HPDE6-E6E7 (cell line): ENCODE measurements around the gene CACNA1D.
A peak's percentile ranks its signal among the peaks of the same experiment; 100 is the strongest.

Source experiments
- DNase-seq: peaks from one replicate; pipeline ENCODE4 v3.0.0; 2011; ENCODE audit warnings: missing footprints; ENCODE audit errors: extremely low spot score

CACNA1D gene

DNA sequence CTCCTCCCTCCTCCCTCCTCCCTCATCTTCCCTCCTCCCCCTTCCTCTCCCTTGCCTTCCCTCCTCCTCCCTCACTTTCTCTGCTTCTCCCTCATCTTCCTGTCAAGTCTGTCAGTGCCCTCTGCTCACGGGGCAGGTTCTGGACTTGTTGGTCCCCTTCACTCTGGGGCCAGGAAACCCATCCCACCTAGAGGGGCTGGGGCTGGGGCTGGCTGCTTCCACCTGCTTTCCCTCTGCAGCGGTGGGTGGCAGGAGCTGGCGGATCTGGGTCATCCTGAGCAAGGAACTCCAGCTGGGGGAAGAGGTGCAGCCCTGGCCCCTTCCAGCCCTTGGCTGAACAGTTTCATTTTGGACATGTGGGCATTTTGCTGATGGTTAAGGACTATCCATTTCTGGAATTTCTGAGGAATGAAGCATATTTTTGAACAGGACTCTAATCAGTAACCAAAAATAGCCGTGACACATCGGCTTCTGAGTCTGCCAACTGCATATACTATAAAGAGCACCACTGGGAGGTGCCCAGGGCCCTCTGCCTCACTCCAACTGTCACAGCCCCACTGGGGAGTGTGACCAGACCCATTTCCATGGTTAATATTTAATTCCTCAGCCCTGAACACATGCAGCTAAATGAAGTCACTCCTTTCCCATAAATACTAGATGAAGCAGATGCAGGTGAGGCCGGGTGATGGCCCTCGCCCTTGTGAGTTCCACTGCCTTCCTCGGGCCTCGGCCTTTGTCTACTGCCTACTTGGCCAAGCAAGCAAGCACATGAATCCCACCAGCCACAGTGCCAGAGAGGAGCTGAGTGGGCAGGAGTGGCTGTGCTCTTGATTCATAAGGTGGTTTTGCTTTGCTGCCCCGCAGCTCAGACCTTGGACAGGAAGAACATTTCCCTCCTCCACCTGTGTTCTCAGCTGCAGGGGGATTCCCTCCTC lies 312.0 kb downstream of the CACNA1D start:
- DNase-seq: no peak

- DNase-seq: no peak
Observed at GRCh38 chr3:53807117-53807810, 312.9 kb downstream of the CACNA1D start.

- DNase-seq: no peak
Observed at GRCh38 chr3:53808496-53808895, 314.1 kb downstream of the CACNA1D start.

- DNase-seq: no peak
Observed at GRCh38 chr3:53809267-53809666, 314.9 kb downstream of the CACNA1D start.

DNA sequence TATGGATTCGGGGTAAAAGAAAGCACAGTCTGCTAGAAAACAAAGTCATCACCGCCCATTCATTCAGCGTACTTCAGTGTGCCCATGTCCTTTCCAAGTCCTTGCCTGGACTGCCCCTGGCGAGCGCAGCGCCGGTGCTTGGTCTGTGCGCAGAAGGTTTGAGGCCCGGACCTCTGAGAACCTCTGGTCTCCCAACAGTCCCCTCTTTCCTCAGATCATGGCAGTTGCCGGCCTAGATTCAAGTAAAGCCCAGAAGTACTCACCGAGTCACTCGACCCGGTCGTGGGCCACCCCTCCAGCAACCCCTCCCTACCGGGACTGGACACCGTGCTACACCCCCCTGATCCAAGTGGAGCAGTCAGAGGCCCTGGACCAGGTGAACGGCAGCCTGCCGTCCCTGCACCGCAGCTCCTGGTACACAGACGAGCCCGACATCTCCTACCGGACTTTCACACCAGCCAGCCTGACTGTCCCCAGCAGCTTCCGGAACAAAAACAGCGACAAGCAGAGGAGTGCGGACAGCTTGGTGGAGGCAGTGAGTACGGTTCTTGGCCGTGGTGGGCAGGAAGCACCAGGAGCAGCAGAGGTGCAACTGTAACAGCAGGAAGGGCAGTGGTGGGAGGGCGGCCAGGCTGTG lies 315.5 kb downstream of the CACNA1D start:
- no peak for DNase-seq

DNA sequence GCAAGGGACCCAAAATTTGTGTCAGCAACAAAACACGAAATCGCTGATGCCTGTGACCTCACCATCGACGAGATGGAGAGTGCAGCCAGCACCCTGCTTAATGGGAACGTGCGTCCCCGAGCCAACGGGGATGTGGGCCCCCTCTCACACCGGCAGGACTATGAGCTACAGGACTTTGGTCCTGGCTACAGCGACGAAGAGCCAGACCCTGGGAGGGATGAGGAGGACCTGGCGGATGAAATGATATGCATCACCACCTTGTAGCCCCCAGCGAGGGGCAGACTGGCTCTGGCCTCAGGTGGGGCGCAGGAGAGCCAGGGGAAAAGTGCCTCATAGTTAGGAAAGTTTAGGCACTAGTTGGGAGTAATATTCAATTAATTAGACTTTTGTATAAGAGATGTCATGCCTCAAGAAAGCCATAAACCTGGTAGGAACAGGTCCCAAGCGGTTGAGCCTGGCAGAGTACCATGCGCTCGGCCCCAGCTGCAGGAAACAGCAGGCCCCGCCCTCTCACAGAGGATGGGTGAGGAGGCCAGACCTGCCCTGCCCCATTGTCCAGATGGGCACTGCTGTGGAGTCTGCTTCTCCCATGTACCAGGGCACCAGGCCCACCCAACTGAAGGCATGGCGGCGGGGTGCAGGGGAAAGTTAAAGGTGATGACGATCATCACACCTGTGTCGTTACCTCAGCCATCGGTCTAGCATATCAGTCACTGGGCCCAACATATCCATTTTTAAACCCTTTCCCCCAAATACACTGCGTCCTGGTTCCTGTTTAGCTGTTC lies 316.9 kb downstream of the CACNA1D start:
- no peak for DNase-seq

- DNase-seq: no peak
Observed at GRCh38 chr3:53812434-53812833, 318.0 kb downstream of the CACNA1D start.

DNA sequence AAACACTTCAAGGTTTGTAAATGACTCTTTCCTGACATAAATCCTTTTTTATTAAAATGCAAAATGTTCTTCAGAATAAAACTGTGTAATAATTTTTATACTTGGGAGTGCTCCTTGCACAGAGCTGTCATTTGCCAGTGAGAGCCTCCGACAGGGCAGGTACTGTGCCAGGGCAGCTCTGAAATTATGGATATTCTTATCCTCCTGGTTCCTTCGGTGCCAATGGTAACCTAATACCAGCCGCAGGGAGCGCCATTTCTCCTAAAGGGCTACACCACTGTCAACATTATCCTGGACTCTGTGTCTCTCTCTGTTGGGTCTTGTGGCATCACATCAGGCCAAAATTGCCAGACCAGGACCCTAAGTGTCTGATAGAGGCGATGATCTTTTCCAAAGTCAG lies 318.8 kb downstream of the CACNA1D start:
- DNase-seq: no peak

- no peak for DNase-seq
Observed at GRCh38 chr3:53813876-53814275, 319.5 kb downstream of the CACNA1D start.

DNA sequence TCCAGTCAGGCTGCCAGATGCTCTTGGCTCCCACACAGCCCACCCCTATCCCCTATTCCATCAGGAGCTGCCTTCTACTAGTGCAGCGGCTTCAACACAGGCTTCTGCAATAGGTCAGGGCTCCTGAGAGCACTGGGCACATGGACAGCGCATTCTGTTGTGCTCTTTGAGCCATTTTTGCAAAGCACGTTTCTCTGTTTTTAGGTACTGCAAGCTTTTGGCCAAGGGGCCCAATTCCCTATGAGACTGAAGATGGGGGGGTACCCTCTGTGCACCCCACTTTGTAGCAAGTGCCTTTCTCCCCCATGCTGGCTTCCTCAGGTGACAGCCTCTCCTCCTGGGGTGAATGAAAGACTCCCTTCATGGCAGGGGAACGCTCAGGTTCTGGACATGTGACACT lies 320.7 kb downstream of the CACNA1D start:
- no peak for DNase-seq

DNA sequence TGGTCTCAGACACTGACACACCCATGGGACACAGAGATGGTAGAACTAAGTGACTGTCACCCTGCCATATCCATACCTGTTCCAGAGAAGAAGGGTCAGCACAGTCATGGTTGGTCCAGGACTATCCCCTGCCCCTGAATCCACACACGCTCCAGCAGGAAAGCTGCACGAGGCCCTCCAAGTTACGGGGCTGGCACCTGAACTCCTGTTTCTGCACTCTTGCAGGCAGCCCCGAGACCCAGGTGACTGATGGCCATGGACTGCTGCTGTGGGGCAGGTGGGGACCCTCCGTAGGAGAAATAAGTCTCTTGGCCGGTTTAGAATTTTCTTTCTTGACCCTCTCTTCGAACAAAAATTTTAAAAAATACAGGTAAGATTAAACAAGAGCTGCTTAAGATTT lies 321.2 kb downstream of the CACNA1D start:
- DNase-seq: no peak

GRCh38 chr3:53816425-53816824 lies 322.0 kb downstream of the CACNA1D start:
- no peak for DNase-seq

GRCh38 chr3:53817211-53817610 lies 322.8 kb downstream of the CACNA1D start:
- DNase-seq: no peak

DNA sequence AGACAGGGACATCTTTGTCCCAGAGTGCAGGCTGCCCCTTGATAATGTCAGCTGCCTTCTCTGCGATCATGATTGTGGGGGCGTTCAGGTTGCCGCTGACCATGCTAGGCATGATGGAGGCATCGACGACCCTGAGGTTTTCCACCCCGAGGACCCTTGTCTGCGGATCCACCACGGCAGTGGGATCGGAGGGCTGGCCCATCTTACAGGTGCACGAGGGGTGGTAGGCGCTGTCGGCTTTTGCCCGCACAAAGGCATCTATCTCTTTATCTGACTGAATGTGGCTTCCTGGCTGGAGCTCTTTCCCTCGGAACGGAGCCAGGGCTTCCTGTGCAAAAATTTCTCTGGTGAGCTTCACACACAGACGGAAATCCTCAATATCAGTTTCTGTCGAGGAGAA lies 323.4 kb downstream of the CACNA1D start:
- no peak for DNase-seq

GRCh38 chr3:53818221-53819162 lies 324.1 kb downstream of the CACNA1D start:
- no peak for DNase-seq

DNA sequence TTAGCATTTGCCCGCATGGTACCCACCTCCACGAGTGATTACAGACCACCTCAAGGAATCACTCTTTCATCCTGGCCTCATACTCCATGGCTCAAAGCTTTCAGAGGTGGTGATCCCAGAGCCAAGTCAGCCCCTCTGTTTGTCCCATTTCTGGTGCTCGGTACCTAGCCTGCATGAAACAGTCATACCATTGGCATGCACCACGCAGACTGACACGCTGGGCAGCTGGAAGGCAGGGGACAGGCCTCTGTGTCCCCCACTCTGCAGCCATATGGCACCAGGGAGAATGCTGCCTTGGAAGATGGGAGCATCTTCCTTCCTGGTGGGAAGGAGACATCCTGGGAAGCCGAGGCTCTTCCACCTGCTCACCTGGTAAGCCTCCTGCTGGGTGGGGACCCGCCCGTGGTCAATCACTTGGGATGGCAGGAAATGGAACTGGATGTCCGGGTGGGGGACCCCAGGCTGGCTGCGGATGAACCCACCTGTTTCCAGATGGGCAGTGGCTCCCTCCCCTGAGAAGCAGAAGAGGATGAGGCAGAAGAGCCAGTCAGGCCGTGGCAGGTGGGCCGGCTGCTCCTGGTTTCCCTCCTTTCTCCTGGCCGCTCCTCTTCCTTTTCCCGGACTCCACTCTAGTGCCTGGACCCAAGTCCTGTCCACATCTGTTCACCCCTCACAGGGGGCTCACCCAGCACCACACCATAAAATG lies 324.9 kb downstream of the CACNA1D start:
- no peak for DNase-seq

DNA sequence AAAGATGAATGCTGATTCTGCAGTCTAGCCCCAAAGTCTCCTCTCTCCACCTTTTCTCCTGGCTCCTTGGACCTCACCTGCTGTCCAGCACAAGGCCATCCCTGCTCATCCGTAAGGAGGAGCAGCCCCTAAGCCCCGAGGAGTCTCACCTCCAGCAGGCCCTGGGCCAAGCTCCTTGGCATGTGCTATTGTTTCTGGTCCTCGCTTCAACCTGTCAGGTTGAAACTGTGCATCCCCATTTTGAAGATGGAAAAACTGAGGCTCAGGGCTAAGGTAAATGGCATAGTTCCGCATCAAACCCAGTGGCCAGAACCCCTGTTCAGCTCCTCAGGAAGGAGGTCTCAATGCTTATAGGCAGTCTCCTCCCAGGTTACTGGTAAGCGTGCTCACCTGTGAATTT lies 325.7 kb downstream of the CACNA1D start:
- no peak for DNase-seq

DNA sequence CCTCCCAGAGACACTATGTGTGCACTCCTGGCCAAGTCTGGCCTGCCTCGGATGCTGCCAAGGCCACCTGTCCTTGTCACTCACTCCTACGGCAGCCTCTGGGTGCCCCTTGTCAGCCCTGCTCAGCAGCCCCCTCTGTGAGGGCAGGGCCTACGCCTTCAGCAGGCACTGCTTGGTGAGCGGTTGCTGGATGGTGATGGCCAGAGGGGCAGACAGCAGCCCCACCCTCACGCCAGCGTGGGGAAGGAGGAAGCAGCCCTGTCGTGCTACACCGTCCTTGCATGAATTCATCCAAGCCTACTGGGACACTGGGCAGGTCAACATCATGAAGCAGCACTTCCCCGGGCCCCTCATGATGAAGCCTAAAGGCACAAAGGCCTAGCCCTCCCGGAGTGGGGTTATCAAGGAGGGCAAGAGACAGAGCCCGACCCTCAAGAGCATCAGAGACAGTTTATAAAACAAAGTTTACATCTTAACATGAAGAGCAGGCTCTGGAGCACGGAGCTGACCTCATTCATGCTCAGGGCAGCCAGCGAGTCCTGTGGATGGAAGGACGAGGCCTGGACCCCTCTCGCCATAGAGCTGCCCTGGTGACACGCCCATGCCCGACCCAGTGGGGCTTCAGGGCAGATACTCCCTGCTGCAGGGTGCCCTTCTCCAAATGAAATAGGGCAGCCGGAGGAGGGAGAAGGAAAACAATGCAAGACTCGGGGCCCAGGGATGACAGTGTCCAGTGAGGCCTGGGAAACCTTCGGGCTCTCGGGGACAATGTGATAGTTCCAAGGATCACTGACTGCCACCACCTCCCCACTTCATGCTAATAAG lies 326.6 kb downstream of the CACNA1D start:
- no peak for DNase-seq

DNA sequence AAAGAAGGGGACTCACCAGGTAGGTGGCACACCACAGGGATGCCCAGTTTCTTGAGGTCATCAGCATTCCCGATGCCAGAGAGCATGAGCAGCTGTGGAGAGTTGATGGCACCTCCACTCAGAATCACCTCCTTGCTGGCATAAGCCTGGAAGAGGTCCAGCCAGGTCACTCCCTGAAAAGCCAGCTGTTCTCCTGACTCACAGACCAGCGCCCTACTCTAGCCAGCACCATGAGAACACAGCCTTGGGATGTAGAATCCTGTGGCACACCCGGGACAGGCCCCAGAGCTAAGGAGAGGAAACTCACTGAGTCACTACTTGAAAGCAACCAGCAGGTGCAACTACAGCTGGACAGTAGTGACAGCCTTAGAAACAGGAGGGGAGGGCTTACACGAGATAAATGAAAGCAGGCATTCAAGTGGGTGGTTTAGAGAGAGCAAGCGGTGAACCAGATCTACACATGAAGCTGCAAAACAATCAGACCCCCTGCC lies 327.3 kb downstream of the CACNA1D start:
- peak; percentile 7 for DNase-seq
